A673 (cell line): ENCODE results near the gene DNAJB4.

Experiments used
- CTCF ChIP-seq: fragments of 300-800, 200-600 bp; sonication (generic); conservative IDR thresholded peaks from 2 replicates; pipeline ENCODE4 v1.5.1; 2017; ENCODE audit warnings: low read depth, mild to moderate bottlenecking, antibody characterized with exemption, low read length, moderate library complexity, mixed read lengths
- EZH2 ChIP-seq: fragments of 200-600 bp; sonication (generic); IDR thresholded peaks from 2 replicates; pipeline ENCODE4 v1.6.1; 2017; ENCODE audit warnings: borderline replicate concordance, low read depth, mild to moderate bottlenecking, mixed read lengths, antibody characterized with exemption, low read length; ENCODE audit not compliant: poor library complexity, severe bottlenecking

- no peak for TF ChIP-seq CTCF
- TF ChIP-seq EZH2 = no peak
These were observed at the start of gene DNAJB4 for GRCh38 chr1:78004719-78005447.
